ENCODE data around the gene FBXW5. TPM values are rescaled to one million over a fixed set of nuclear protein-coding genes. Genes with fewer than 3 reads are reported as not detected.

Gene FBXW5
- total and polyA plus RNA-seq, 2 donors (not counting 3 experiments of a cell fraction or from before 2014, with no cell fraction given) = 97.3 to 151 TPM

DNA sequence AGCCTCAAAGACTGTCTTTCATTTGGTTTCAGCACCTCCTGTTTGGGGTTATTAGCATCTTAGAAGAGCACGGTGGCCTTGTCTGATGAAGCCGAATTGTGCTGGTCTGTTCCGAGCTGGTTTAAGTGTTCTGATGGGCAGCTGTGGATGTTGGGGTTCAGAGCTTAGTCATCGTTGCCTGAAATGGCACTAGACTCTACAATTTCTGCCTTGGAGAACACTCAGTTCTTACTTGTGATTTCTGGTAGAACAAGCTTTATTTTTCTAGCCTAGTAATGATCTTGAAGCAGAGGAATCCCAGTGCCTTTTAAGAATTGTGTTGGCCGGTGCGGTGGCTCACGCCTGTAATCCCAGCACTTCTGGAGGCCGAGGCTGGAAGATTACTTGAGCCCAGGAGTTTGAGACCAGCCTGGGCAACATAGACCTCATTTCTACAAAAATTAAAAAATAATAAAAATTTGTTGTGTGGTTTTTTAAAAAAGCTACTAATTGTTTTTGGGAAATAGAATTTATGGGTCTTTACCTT lies 7.8 kb downstream of the FBXW5 start:
- no peak overlapping the region for H2AFZ ChIP-seq (ENCODE audit: low read depth, low read length)
- H4K20me1 ChIP-seq (replicated peaks; ENCODE audit: control insufficient read depth, extremely low read depth, insufficient read depth, low read length) = no peaks in the 10 kb centered on the region
- no peak overlapping the region for H3K4me2 ChIP-seq (ENCODE audit: insufficient read depth, low read length)
- ChIA-PET POLR2A (no interaction called here), CTCF (interaction anchor here (1.1 to 1.6 kb wide), 2 partner anchors 38 to 99 kb away, joined by 3 read pairs; no protein-coding TSS in a partner anchor)
- no peak for TF ChIP-seq JUN (IDR thresholded peaks at IDR 0.05; ENCODE audit: borderline replicate concordance, insufficient read depth, insufficient read length, low read depth)
- no peak for TF ChIP-seq POLR2AphosphoS5 (IDR thresholded peaks at IDR 0.05; ENCODE audit: insufficient read depth, low read depth, low read length)
- no peak for TF ChIP-seq FOS (IDR thresholded peaks at IDR 0.05; ENCODE audit: borderline replicate concordance, insufficient read depth, low read length)
- TF ChIP-seq MYC (IDR thresholded peaks at IDR 0.05; ENCODE audit: low read depth, low read length) = no peak
- TF ChIP-seq POLR2A (IDR thresholded peaks at IDR 0.05; ENCODE audit: low read depth, low read length) = no peak
- no peak for TF ChIP-seq GATA2 (IDR thresholded peaks at IDR 0.05; ENCODE audit: insufficient read depth, insufficient read length, low read depth, low read length)
- TF ChIP-seq, protein P1, sequence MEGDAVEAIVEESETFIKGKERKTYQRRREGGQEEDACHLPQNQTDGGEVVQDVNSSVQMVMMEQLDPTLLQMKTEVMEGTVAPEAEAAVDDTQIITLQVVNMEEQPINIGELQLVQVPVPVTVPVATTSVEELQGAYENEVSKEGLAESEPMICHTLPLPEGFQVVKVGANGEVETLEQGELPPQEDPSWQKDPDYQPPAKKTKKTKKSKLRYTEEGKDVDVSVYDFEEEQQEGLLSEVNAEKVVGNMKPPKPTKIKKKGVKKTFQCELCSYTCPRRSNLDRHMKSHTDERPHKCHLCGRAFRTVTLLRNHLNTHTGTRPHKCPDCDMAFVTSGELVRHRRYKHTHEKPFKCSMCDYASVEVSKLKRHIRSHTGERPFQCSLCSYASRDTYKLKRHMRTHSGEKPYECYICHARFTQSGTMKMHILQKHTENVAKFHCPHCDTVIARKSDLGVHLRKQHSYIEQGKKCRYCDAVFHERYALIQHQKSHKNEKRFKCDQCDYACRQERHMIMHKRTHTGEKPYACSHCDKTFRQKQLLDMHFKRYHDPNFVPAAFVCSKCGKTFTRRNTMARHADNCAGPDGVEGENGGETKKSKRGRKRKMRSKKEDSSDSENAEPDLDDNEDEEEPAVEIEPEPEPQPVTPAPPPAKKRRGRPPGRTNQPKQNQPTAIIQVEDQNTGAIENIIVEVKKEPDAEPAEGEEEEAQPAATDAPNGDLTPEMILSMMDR (IDR thresholded peaks at IDR 0.05; ENCODE audit: extremely low read depth in 1 of 2, insufficient read depth in 1 of 2, low read depth in 1 of 2, low read length in 2 of 2) = no peak
- TF ChIP-seq EZH2 (IDR thresholded peaks at IDR 0.05; ENCODE audit: borderline replicate concordance, low read depth, low read length, severe bottlenecking) = no peak
- TF ChIP-seq, protein P2, sequence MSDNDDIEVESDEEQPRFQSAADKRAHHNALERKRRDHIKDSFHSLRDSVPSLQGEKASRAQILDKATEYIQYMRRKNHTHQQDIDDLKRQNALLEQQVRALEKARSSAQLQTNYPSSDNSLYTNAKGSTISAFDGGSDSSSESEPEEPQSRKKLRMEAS (IDR thresholded peaks at IDR 0.05; ENCODE audit: insufficient read depth, insufficient read length) = no peak
- no peak overlapping the region for H3K4me3 ChIP-seq (replicated peaks in 1 of 3; ENCODE audit: insufficient read depth in 1 of 3, low read depth in 1 of 3, low read length in 3 of 3)
- H3K9me3 ChIP-seq (replicated peaks; ENCODE audit: control insufficient read depth, insufficient read depth, low read length) = no peaks in the 10 kb centered on the region
- no peak overlapping the region for H3K9ac ChIP-seq (replicated peaks; ENCODE audit: extremely low read depth, insufficient read depth, low read length)
- dilution Hi-C loops (cut with MboI; ENCODE audit: extremely low pct_ligation_motif_present, low sequenced_read_pairs) (loop anchor here (25.0 kb wide), 1 partner anchor 124 kb away; the partner anchor contains the start of gene RABL6), intact Hi-C loops (cut with micrococcal nuclease) (loop anchor here (5.0 kb wide), 1 partner anchor 69 kb away; the partner anchor contains the start of gene EDF1)
- peaks cover 0 to 22% of the 10 kb centered on the region in 2 experiments for H3K36me3 ChIP-seq (ENCODE audit: control insufficient read depth in 2 of 2, extremely low read depth in 1 of 2, insufficient read depth in 2 of 2, low read length in 2 of 2)
- H3K27me3 ChIP-seq (ENCODE audit: control insufficient read depth in 2 of 2, insufficient read depth in 2 of 2, low read length in 2 of 2) = no peaks in the 10 kb centered on the region
- no peak overlapping the region for H3K27ac ChIP-seq (ENCODE audit: insufficient read depth, low read depth, low read length)
- BruUV-seq (replicated peaks) = no TSS peak
- FAIRE-seq = no peak
- H3K9me1 ChIP-seq (replicated peaks; ENCODE audit: control insufficient read depth, extremely low read depth, insufficient read depth, low read length) = no peaks in the 10 kb centered on the region
- DNase-seq (ENCODE audit: low read depth, low spot score) = no peak
- H3K79me2 ChIP-seq (ENCODE audit: control insufficient read depth, insufficient read depth, low read length) = peaks cover 3% of the 10 kb centered on the region
- no peaks in the 10 kb centered on the region for H3K4me1 ChIP-seq (ENCODE audit: control insufficient read depth, extremely low read depth, insufficient read depth, low read length)

Data from endothelial cell of umbilical vein (primary cell).